IPS DF 4.7 (cell line): ENCODE results near the gene CAPN10.

Experiments used
- DNase-seq: peaks from one replicate; pipeline ENCODE4 v3.0.0-alpha.2; 2013; ENCODE audit warnings: low spot score; ENCODE audit errors: extremely low read depth

The CAPN10 gene

GRCh38 chr2:240563951-240564560 is 22.5 kb upstream of the CAPN10 start:
- DNase-seq: no peak

GRCh38 chr2:240564561-240565332 is 21.8 kb upstream of the CAPN10 start:
- no peak for DNase-seq

DNA sequence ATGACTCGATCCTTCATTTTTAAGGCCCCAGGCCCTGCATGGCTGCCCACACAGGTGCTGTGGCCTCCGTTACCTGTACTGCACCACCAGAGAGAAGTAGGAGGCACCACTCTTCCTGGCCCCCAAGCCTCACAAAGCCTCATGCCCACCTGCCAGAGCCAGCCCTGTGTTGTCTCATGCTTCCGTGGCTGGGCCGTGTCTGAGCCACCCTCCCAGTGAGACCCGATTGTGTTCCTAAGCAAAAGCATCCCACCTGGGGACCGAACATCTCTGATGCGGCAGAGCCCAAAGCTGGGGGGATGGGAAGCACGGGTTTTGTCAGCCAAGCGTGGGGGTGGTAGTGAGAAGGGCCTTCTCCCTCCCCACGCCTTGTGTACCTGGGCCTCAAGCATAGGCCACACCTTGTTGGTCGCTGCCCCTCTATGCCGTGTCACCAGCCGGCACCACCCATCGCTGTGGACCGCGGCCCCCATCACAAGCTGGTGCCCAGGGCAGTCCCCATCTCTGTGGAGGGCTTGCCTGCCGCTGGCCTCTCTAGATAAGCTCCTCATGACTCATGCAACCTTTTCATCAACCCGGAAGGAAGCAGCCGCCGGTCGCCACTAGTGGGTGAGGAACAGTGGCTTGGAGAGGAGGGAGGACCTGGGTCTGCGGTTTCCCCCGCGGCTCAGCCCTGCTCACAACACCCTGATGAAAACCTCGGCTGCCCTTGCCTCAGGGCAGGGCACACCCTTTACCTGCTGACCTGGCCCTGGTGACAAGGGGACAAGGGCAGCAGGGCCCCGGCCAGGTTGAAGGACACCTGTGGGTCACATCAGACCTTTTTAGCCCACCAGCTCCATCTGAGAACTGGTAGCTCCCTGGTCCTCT is 21.0 kb upstream of the CAPN10 start:
- no peak for DNase-seq

GRCh38 chr2:240566203-240567136 is 20.1 kb upstream of the CAPN10 start:
- DNase-seq: no peak

GRCh38 chr2:240567137-240567871 is 19.2 kb upstream of the CAPN10 start:
- no peak for DNase-seq

DNA sequence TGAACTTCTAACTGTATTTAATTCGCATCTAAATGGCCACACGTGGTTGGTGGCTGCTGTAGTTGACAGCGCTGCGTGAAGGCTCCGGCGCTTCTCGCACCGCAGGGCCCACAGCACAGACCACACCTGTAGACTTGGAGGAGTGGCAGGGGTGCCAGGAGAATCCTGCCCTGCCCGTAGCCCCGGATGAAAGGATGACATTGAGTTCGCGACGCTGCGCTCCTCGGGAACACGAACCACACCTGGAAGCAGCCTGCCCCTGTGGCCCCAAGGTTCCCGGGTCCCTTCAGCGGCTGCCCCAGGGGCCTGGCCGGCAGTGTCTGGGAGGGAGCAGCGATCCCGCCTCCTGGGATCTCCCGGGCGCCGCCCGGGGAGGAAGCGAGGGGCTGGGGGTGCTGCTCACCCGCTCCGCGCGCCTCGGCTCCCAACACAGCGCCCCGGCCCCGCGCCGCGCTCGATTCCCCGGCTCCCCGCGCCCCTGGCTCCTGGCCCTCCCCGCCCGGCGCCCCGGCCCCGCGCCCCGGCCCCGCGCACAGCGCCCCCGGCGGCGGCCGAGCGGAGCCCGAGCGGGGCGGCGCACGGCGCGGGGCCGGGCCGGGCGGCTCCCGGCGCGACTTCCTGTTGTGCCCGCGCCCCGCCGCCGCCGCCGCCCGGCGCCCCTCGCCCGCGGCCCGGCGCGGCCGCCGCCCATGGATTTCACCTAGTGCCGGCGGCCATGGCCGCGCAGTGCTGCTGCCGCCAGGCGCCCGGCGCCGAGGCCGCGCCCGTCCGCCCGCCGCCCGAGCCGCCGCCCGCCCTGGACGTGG is 18.5 kb upstream of the CAPN10 start, which contains the start of gene RNPEPL1:
RNPEPL1 (plus strand) TSS at position 613 of the 806 bp plus-strand sequence; CDS start at position 716, 103 bp downstream.
- DNase-seq: no peak

GRCh38 chr2:240568678-240569522 is 17.6 kb upstream of the CAPN10 start:
- DNase-seq: no peak

- DNase-seq: no peak
Measured at GRCh38 chr2:240569523-240569997, 17.0 kb upstream of the CAPN10 start.

- no peak for DNase-seq
Measured at GRCh38 chr2:240569998-240570530, 16.5 kb upstream of the CAPN10 start.

GRCh38 chr2:240570531-240571313 is 15.8 kb upstream of the CAPN10 start:
- no peak for DNase-seq

- DNase-seq: no peak
Measured at GRCh38 chr2:240571314-240571973, 15.1 kb upstream of the CAPN10 start.

DNA sequence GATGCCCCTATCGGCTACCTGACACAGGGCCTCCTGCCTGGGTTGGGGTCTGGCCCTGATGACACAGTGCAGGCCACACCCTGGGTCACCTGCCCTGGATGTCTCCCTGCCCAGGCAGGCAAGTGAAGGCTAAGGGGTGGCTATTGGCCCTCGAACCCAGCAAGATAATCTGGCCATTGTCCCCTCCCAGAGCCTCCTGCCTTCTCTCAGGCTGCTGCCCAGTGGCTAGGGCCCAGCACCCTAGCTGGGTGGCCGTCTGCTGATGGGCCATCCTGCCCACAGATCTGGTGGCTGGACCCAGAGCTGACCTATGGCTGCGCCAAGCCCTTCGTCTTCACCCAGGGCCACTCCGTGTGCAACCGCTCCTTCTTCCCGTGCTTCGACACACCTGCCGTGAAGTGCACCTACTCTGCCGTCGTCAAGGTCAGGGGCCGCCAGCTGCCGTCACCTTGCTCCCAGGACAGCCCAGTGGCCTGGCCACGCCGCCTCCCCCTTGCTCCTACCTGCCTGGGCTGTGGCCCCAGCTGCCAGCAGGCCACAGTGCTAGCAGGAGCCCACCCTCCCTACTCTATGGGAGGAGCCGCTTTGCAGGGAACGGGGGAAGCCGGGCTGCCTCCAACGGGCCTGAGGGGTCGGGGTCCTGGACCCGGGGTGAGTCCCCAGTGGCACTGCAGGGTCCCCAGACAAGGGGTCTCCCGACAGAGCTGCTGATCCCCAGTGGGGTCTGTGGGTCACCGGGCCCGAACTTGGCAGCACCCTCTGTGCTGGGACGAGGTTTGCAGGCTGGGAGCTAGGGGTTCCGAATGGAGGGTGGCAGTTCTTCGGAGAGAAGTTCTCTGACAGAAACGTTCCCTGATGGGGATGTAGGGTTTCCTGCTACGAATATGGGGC is 14.1 kb upstream of the CAPN10 start:
- DNase-seq: no peak

DNA sequence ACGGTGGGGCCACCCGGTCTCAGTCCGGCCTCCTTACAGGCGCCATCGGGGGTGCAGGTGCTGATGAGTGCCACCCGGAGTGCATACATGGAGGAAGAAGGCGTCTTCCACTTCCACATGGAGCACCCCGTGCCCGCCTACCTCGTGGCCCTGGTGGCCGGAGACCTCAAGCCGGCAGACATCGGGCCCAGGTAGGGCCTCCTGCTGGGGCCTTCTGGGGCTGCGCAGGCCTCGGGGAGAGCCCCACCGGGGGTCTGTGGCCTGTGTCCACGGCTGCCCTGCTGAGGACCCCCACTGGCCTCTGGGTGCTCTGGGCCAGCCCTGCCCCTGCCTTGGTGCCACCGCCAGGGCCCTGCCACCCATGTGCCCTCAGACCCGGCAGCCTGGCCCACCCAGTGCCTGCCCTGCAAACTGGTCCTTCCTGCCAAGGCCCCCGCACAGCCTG is 13.4 kb upstream of the CAPN10 start:
- no peak for DNase-seq

DNA sequence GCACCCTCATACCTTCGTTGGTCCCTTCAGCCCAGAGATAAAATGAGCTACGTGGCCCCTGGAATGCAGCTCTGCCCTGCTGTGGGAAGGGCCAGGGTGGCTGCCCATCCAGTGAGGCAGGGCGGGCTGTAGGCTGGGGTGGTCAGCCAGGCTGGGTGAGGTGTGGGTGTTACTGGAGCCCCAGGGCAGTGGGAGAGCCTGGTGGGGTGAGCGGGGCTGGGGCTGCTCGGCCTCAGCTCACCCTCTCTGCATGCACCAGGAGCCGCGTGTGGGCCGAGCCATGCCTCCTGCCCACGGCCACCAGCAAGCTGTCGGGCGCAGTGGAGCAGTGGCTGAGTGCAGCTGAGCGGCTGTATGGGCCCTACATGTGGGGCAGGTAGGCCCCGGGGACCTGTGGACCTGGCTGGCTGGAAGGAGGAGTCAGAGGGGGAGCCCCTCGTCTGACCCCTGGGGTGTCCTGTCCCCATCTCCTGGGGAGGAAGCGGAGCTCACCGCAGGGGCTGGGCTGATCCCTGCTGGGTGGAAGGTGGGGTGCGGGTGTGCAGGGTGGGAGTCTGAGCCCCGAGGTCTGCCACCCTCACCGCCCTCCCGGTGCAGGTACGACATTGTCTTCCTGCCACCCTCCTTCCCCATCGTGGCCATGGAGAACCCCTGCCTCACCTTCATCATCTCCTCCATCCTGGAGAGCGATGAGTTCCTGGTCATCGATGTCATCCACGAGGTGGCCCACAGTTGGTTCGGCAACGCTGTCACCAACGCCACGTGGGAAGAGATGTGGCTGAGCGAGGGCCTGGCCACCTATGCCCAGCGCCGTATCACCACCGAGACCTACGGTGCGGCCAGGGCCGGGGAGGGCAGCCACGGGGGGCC is 12.8 kb upstream of the CAPN10 start:
- DNase-seq: no peak
